HepG2 (cell line): ENCODE measurements around the gene S100Z. TPM values are rescaled to one million over a fixed set of nuclear protein-coding genes. Genes with fewer than 3 reads are reported as not detected.

ENCODE experiments used
- ATAC-seq: fragments of 200-7000 bp; cut with Tn5 transposase; 3 replicates; pipeline ENCODE4 v1.9.1; 2020; ENCODE audit warnings: mild to moderate bottlenecking, moderate library complexity
- BruUV-seq: library from RNA; stranded (reverse); fragments of 400-500 nt; replicated peaks from 2 replicates; lab custom pipeline; 2021; lab: Mats Ljungman, UMichigan
- CTCF ChIA-PET: fragments of 300-600 bp; formaldehyde crosslinking; extraction: SDS; loops from one replicate; lab custom pipeline; 2021; ENCODE audit warnings: low total read pairs, inconsistent platforms, low intra/inter-chr PET ratio; lab: Yijun Ruan, JAX
- POLR2A ChIA-PET: fragments of 350-600 bp; sonication (Branson Sonifier 250); formaldehyde crosslinking; loops from one replicate; lab custom pipeline; 2020; ENCODE audit warnings: antibody characterized with exemption, inconsistent platforms; lab: Yijun Ruan, JAX
- DNase-seq: peaks from one replicate; pipeline ENCODE4 v3.0.0-alpha.2; 2015; ENCODE audit warnings: low spot score
- FAIRE-seq: peaks from 3 replicates; lab custom pipeline; 2011; peaks lifted over from hg19 to GRCh38; lab: Jason Lieb, UNC
- H2AFZ ChIP-seq: one replicate; pipeline ENCODE4 v1.6.1; 2011; ENCODE audit warnings: low read length, inconsistent platforms
- H3K27ac ChIP-seq: fragments of 300-600 bp; 3 replicates; pipeline ENCODE4 v1.8.0; 2011; ENCODE audit warnings: mixed run types, mild to moderate bottlenecking, mixed read lengths, low read length, inconsistent platforms; ENCODE audit not compliant: insufficient read depth; ENCODE audit errors: extremely low read length
- H3K27me3 ChIP-seq, 2 experiments: fragments of 200-600 bp in 1 of 2; 2 replicates in 1 of 2; 3 replicates in 1 of 2; pipeline versions ENCODE4 v1.6.0 to v1.8.0; 2011; ENCODE audit warnings: low read length in 2 of 2, mild to moderate bottlenecking in 2 of 2, moderate library complexity in 2 of 2, inconsistent platforms in 1 of 2; ENCODE audit not compliant: insufficient read depth in 2 of 2, control insufficient read depth in 1 of 2
- H3K36me3 ChIP-seq, 2 experiments: fragments of 200-600 bp in 1 of 2; replicated peaks in 1 of 2; 2 replicates in 1 of 2; 3 replicates in 1 of 2; pipeline versions ENCODE4 v1.5.1 to v1.8.0; 2011; ENCODE audit warnings: low read length in 2 of 2, inconsistent platforms in 1 of 2; ENCODE audit not compliant: insufficient read depth in 2 of 2, control insufficient read depth in 1 of 2
- H3K4me1 ChIP-seq: 2 replicates; pipeline ENCODE4 v1.5.1; 2012; ENCODE audit warnings: low read length, inconsistent platforms; ENCODE audit not compliant: insufficient read depth
- H3K4me2 ChIP-seq: 2 replicates; pipeline ENCODE4 v1.6.0; 2011; ENCODE audit warnings: low read depth, low read length, inconsistent platforms
- H3K4me3 ChIP-seq, 3 experiments: fragments of 200-600 bp in 1 of 3; sonication (generic), shearing (Covaris generic) in 1 of 3; replicated peaks in 1 of 3; 2 replicates each; pipeline ENCODE4 v1.5.1; 2011 to 2016; ENCODE audit warnings: low read length in 3 of 3, inconsistent platforms in 2 of 3, low read depth in 2 of 3, mild to moderate bottlenecking in 2 of 3, control low read depth in 1 of 3, mixed read lengths in 1 of 3; ENCODE audit not compliant: insufficient read depth in 1 of 3
- H3K79me2 ChIP-seq: one replicate; pipeline ENCODE4 v1.6.1; 2011; ENCODE audit warnings: low read length, inconsistent platforms; ENCODE audit not compliant: insufficient read depth
- H3K9ac ChIP-seq: 2 replicates; pipeline ENCODE4 v1.6.0; 2011; ENCODE audit warnings: mild to moderate bottlenecking, low read depth, low read length, inconsistent platforms; ENCODE audit not compliant: insufficient read depth
- H3K9me3 ChIP-seq: 2 replicates; pipeline ENCODE4 v1.5.1; 2012; ENCODE audit warnings: mild to moderate bottlenecking, low read length
- H4K20me1 ChIP-seq: 2 replicates; pipeline ENCODE4 v1.6.0; 2011; ENCODE audit warnings: inconsistent platforms, mild to moderate bottlenecking, low read length, moderate library complexity; ENCODE audit not compliant: insufficient read depth
- ATM ChIP-seq: fragments of 450-650 bp; IDR thresholded peaks from 2 replicates; pipeline ENCODE4 v1.7.1; 2017; ENCODE audit warnings: mild to moderate bottlenecking, borderline replicate concordance
- BCL6 ChIP-seq: IDR thresholded peaks from 2 replicates; pipeline ENCODE4 v1.6.1; 2016; ENCODE audit warnings: missing genetic modification reagents, missing compliant biosample characterization
- BCLAF1 ChIP-seq: fragments of 450-650 bp; IDR thresholded peaks from 2 replicates; pipeline ENCODE4 v1.6.1; 2017; ENCODE audit warnings: mild to moderate bottlenecking
- CERS6 ChIP-seq: sonication (generic); formaldehyde crosslinking; IDR thresholded peaks from 2 replicates; pipeline ENCODE4 v1.5.0; 2020; ENCODE audit warnings: missing genetic modification reagents
- GMEB2 ChIP-seq: IDR thresholded peaks from 2 replicates; pipeline ENCODE4 v1.6.1; 2016; ENCODE audit warnings: missing biosample characterization, missing genetic modification reagents, low read depth
- HOXD1 ChIP-seq: sonication (generic); formaldehyde crosslinking; IDR thresholded peaks from 2 replicates; pipeline ENCODE4 v1.5.0; 2020; ENCODE audit warnings: missing genetic modification reagents
- PREB ChIP-seq: sonication (generic); formaldehyde crosslinking; IDR thresholded peaks from 2 replicates; pipeline ENCODE4 v1.4.0; 2020; ENCODE audit warnings: missing genetic modification reagents
- SMYD3 ChIP-seq: sonication (generic); formaldehyde crosslinking; IDR thresholded peaks from 2 replicates; pipeline ENCODE4 v1.8.1; 2023; ENCODE audit warnings: mild to moderate bottlenecking, missing genetic modification reagents
- SSRP1 ChIP-seq: IDR thresholded peaks from 2 replicates; pipeline ENCODE4 v1.6.1; 2016; ENCODE audit warnings: control low read depth
- TARDBP ChIP-seq: sonication (generic); formaldehyde crosslinking; IDR thresholded peaks from 2 replicates; pipeline ENCODE4 v1.8.0; 2022; ENCODE audit warnings: mild to moderate bottlenecking, missing genetic modification reagents
- TRIM22 ChIP-seq: fragments of 450-650 bp; IDR thresholded peaks from 2 replicates; pipeline ENCODE4 v1.6.1; 2017
- ZMYM3 ChIP-seq: sonication (generic); formaldehyde crosslinking; IDR thresholded peaks from 2 replicates; pipeline ENCODE4 v1.5.1; 2020; ENCODE audit warnings: mild to moderate bottlenecking, missing genetic modification reagents
- ZNF276 ChIP-seq: sonication (generic); formaldehyde crosslinking; IDR thresholded peaks from 2 replicates; pipeline ENCODE4 v1.4.0; 2020; ENCODE audit warnings: mild to moderate bottlenecking, low read depth, missing genetic modification reagents
- ZNF678 ChIP-seq: sonication (generic); formaldehyde crosslinking; IDR thresholded peaks from 2 replicates; pipeline ENCODE4 v1.4.0; 2020; ENCODE audit warnings: mild to moderate bottlenecking, missing genetic modification reagents
- ZNF816 ChIP-seq: sonication (generic); formaldehyde crosslinking; IDR thresholded peaks from 2 replicates; pipeline ENCODE4 v1.8.0; 2022; ENCODE audit warnings: missing genetic modification reagents, mild to moderate bottlenecking, borderline replicate concordance
- ZSCAN31 ChIP-seq: sonication (generic); formaldehyde crosslinking; IDR thresholded peaks from 2 replicates; pipeline ENCODE4 v1.5.0; 2020; ENCODE audit warnings: low read depth, mild to moderate bottlenecking, missing genetic modification reagents
- WGBS: methylation state at CpG from one replicate; pipeline ENCODE4 v1.1.6; 2017; ENCODE audit warnings: low lambda C conversion rate; 5-methylcytosine and 5-hydroxymethylcytosine counted together
- in situ Hi-C: cut with HindIII; loops from 2 replicates; pipeline ENCODE4 v1.10.0; 2017; ENCODE audit warnings: low pct_unique_long_range_greater_than_20kb; ENCODE audit not compliant: extremely low pct_ligation_motif_present
- intact Hi-C: fragments of 100-400 bp; cut with micrococcal nuclease; formaldehyde crosslinking; loops from one replicate; pipeline ENCODE4 v1.10.0; 2022; ENCODE audit not compliant: unreplicated experiment
- polyA plus RNA-seq, 8 experiments: library from polyadenylated mRNA; depleted of rRNA in 3 of 8; stranded (reverse) in 7 of 8; unstranded in 1 of 8; fragments of >200 nt; fragmentation: Illumina TruSeq in 4 of 8; extraction: Trizol in 4 of 8; gene quantifications; 2 replicates each; pipeline versions ENCODE4 v1.2.1 to v1.2.3, GENCODE V29; 2011 to 2016; ENCODE audit warnings: low read depth in 4 of 8, missing spikeins in 1 of 8, mixed read lengths in 1 of 8; ENCODE audit not compliant: insufficient read depth in 1 of 8
- total RNA-seq, 5 experiments: library from RNA; depleted of rRNA; stranded (reverse); fragments of >200 nt; fragmentation: Illumina TruSeq; extraction: Trizol; gene quantifications; 2 replicates each; pipeline ENCODE4 v1.2.3, GENCODE V29; 2016; ENCODE audit warnings: low read depth in 1 of 5

Gene S100Z
- total and polyA plus RNA-seq, 2 of the 13 experiments (the other 11 are each of a cell fraction or from before 2014, with no cell fraction given) = 0.22 TPM; not detected in 1

GRCh38 chr5:76800579-76800978 lies 49.2 kb upstream of the S100Z start:
- in situ Hi-C loops = no loop called here
- Histone ChIP-seq H3K4me1 (peaks cover 15% of the 10 kb centered on the region), H3K9me3 (no peaks in the 10 kb centered on the region), H3K27me3 (no peaks in the 10 kb centered on the region), H2AFZ (no peak overlapping the region), H3K27ac (no peak overlapping the region), H4K20me1 (no peaks in the 10 kb centered on the region), H3K9ac (no peak overlapping the region), H3K4me2 (no peak overlapping the region), H3K4me3 (no peak overlapping the region), H3K79me2 (no peaks in the 10 kb centered on the region), H3K36me3 (no peaks in the 10 kb centered on the region)
- 56% methylated on average over 3 of the region's 3 CpGs for WGBS
- ChIA-PET POLR2A (no interaction called here), CTCF (no interaction called here)
- no peak for FAIRE-seq
- BruUV-seq = no TSS peak
- DNase-seq = no peak
- intact Hi-C loops = no loop called here
- ATAC-seq = no peak
- TF ChIP-seq HOXD1 (CRISPR knock-in tag) = no peak
- TF ChIP-seq ZNF678 (CRISPR knock-in tag) = no peak
- TF ChIP-seq BCLAF1 = no peak
- no peak for TF ChIP-seq ZSCAN31
- no peak for TF ChIP-seq TRIM22
- TF ChIP-seq SSRP1 = no peak
- no peak for TF ChIP-seq ZNF276 (CRISPR knock-in tag)
- no peak for TF ChIP-seq ZMYM3 (CRISPR knock-in tag)
- no peak for TF ChIP-seq TARDBP (CRISPR knock-in tag)
- TF ChIP-seq ZNF816 (CRISPR knock-in tag) = no peak
- no peak for TF ChIP-seq BCL6 (CRISPR knock-in tag)
- TF ChIP-seq SMYD3 (CRISPR knock-in tag) = no peak
- no peak for TF ChIP-seq CERS6 (CRISPR knock-in tag)
- no peak for TF ChIP-seq PREB
- no peak for TF ChIP-seq GMEB2 (CRISPR knock-in tag)
- TF ChIP-seq ATM = no peak
